Endothelial cell (in vitro differentiated cells): Measurements from ENCODE around the gene PEX10. TPM values are rescaled to one million over a fixed set of nuclear protein-coding genes. Genes with fewer than 3 reads are reported as not detected.
A peak's percentile ranks its signal among the peaks of the same experiment; 100 is the strongest.

ENCODE experiments used
- DNase-seq: peaks from one replicate; pipeline ENCODE4 v3.0.0; 2021; ENCODE audit warnings: low spot score
- H3K27ac Mint-ChIP-seq: one replicate; pipeline ENCODE4 v1.8.0; 2021; ENCODE audit warnings: mixed read lengths, inconsistent platforms; ENCODE audit not compliant: unreplicated experiment
- H3K27me3 Mint-ChIP-seq: one replicate; pipeline ENCODE4 v1.8.0; 2021; ENCODE audit warnings: mild to moderate bottlenecking, moderate library complexity, mixed read lengths, inconsistent platforms; ENCODE audit not compliant: unreplicated experiment
- H3K36me3 Mint-ChIP-seq: one replicate; pipeline ENCODE4 v1.8.0; 2021; ENCODE audit warnings: mild to moderate bottlenecking, low read depth, mixed read lengths, inconsistent platforms; ENCODE audit not compliant: unreplicated experiment
- H3K4me1 Mint-ChIP-seq: one replicate; pipeline ENCODE4 v1.8.0; 2021; ENCODE audit warnings: mild to moderate bottlenecking, mixed read lengths, inconsistent platforms; ENCODE audit not compliant: unreplicated experiment
- H3K4me3 Mint-ChIP-seq: one replicate; pipeline ENCODE4 v1.8.0; 2021; ENCODE audit warnings: mild to moderate bottlenecking, mixed read lengths, inconsistent platforms; ENCODE audit not compliant: unreplicated experiment
- H3K9me3 Mint-ChIP-seq: one replicate; pipeline ENCODE4 v1.8.0; 2021; ENCODE audit warnings: mixed read lengths, inconsistent platforms; ENCODE audit not compliant: unreplicated experiment
- CTCF ChIP-seq: fragments of 200-600 bp; sonication (generic); IDR thresholded peaks from one replicate; pipeline ENCODE4 v1.5.0; 2021; ENCODE audit warnings: antibody characterized with exemption; ENCODE audit not compliant: unreplicated experiment
- total RNA-seq: library from RNA; stranded (reverse); fragmentation: NEBNext Ultra II Directional; extraction: Animal tissue kit (Norgen Biotek cat#: 25700); gene quantifications from one replicate; pipeline ENCODE4 v1.2.1, GENCODE V29; 2021; ENCODE audit not compliant: unreplicated experiment

Gene PEX10
- total RNA-seq, 1 donor from 2014 or later = 25.4 TPM

GRCh38 chr1:2378956-2379732 is 33.2 kb downstream of the PEX10 start:
- Mint-ChIP-seq H3K27me3 (peaks cover 4% of the 10 kb centered on the region), H3K27ac (no peak overlapping the region), H3K36me3 (no peaks in the 10 kb centered on the region), H3K4me1 (no peaks in the 10 kb centered on the region), H3K9me3 (no peaks in the 10 kb centered on the region), H3K4me3 (peak overlapping the region; percentile 31)
- no peak for TF ChIP-seq CTCF
- DNase-seq = no peak

GRCh38 chr1:2378441-2378851 is 33.9 kb downstream of the PEX10 start:
- H3K36me3 Mint-ChIP-seq = no peaks in the 10 kb centered on the region
- no peaks in the 10 kb centered on the region for H3K9me3 Mint-ChIP-seq
- H3K4me1 Mint-ChIP-seq = no peaks in the 10 kb centered on the region
- H3K27me3 Mint-ChIP-seq = peaks cover 2% of the 10 kb centered on the region
- no peak for DNase-seq
- no peak overlapping the region for H3K27ac Mint-ChIP-seq
- H3K4me3 Mint-ChIP-seq = no peak overlapping the region
- no peak for TF ChIP-seq CTCF

- no peak for DNase-seq
- TF ChIP-seq CTCF = no peak
- no peaks in the 10 kb centered on the region for H3K36me3 Mint-ChIP-seq
- H3K4me3 Mint-ChIP-seq = no peak overlapping the region
- H3K27me3 Mint-ChIP-seq = peaks cover 2% of the 10 kb centered on the region
- H3K9me3 Mint-ChIP-seq = no peaks in the 10 kb centered on the region
- H3K27ac Mint-ChIP-seq = no peak overlapping the region
- no peaks in the 10 kb centered on the region for H3K4me1 Mint-ChIP-seq
Observed at GRCh38 chr1:2377751-2378440, 34.5 kb downstream of the PEX10 start.

- Mint-ChIP-seq H3K27me3 (peaks cover 2% of the 10 kb centered on the region), H3K4me1 (no peaks in the 10 kb centered on the region), H3K36me3 (no peaks in the 10 kb centered on the region), H3K9me3 (no peaks in the 10 kb centered on the region), H3K27ac (no peak overlapping the region), H3K4me3 (no peak overlapping the region)
- DNase-seq = no peak
- TF ChIP-seq CTCF = no peak
Observed at GRCh38 chr1:2376931-2377672, 35.3 kb downstream of the PEX10 start.
